Measurements from ENCODE around the gene MN1. TPM values are rescaled to one million over a fixed set of nuclear protein-coding genes. Genes with fewer than 3 reads are reported as not detected.

Gene MN1
- total and polyA plus RNA-seq, 2 of the 4 experiments (the other 2 are of a cell fraction), result 0.36 to 1.3 TPM

DNA sequence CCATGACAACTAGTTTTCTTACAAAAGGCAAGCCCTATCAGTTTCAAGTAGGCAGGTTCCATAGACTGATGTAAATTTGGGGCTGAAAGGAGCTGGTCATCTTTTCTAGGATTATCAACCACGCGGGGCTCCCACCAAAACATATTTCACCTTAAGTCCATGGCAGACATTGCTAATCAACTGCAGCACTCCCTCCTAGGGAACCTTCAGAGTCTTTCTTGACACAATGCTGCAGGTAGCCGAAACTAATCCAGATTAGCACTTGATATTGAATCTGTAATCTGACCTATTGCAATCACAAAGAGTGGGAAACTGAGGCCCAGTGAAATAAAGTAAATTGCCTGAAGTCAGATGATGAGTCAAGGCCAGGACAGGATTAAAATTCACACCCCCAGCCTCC, 32.5 kb downstream of the MN1 start:
- TF ChIP-seq RAD21 (IDR thresholded peaks at IDR 0.05; ENCODE audit: low read length), result no peak
- no peak for TF ChIP-seq RCOR1 (IDR thresholded peaks at IDR 0.05; ENCODE audit: insufficient replicate concordance, low read length)
- TF ChIP-seq BHLHE40 (IDR thresholded peaks at IDR 0.05; ENCODE audit: low read depth, low read length), result no peak
- intact Hi-C loops (cut with micrococcal nuclease), result no loop called here
- no peak overlapping the region for H3K4me2 ChIP-seq (ENCODE audit: low read depth, low read length)
- CTCF ChIA-PET, result no interaction called here
- H3K18ac ChIP-seq (ENCODE audit: low read depth, low read length), result no peak overlapping the region
- H3K79me1 ChIP-seq (ENCODE audit: low read depth in 1 of 2, low read length in 2 of 2), result no peaks in the 10 kb centered on the region
- H3K27ac ChIP-seq (ENCODE audit: insufficient read depth, low read length), result no peak overlapping the region
- POLR2A ChIA-PET (ENCODE audit: unreplicated experiment), result no interaction called here
- H3K4me1 ChIP-seq (ENCODE audit: control insufficient read depth, insufficient read depth, low read length), result no peaks in the 10 kb centered on the region
- ATAC-seq (ENCODE audit: low read depth) (no peak), DNase-seq (no peak)
- no peak overlapping the region for H2AK9ac ChIP-seq (replicated peaks; ENCODE audit: low read depth, low read length, poor library complexity)
- no peaks in the 10 kb centered on the region for H4K20me1 ChIP-seq (ENCODE audit: insufficient read depth, low read length)
- no peaks in the 10 kb centered on the region for H3K27me3 ChIP-seq (ENCODE audit: control insufficient read depth, insufficient read depth, low read length)
- H3K9me3 ChIP-seq (ENCODE audit: control insufficient read depth, insufficient read depth, low read length), result no peaks in the 10 kb centered on the region
- H3K4me3 ChIP-seq (ENCODE audit: insufficient read depth, low read depth, low read length), result no peak overlapping the region
- dilution Hi-C loops (cut with HindIII; ENCODE audit: low sequenced_read_pairs, unreplicated experiment), result no loop called here
- no CpG with 5 or more reads among the region's 3 CpGs for WGBS, 2 experiments (ENCODE audit: extremely low coverage in 2 of 2, insufficient read length in 1 of 2)
- BruUV-seq (replicated peaks), result no TSS peak
- H2BK20ac ChIP-seq (ENCODE audit: low read depth, low read length), result no peak overlapping the region
- H2BK120ac ChIP-seq (ENCODE audit: low read depth, low read length), result no peak overlapping the region
- H3K23ac ChIP-seq (ENCODE audit: low read depth, low read length), result no peak overlapping the region
- 0 out of 2 replicates have a peak, but pooled peaks cover 3% of the 10 kb centered on the region for H3K9me1 ChIP-seq (ENCODE audit: insufficient read depth, low read length)
- in situ Hi-C loops (cut with MboI; ENCODE audit: low sequenced_read_pairs), result no loop called here
- no peak overlapping the region for H4K91ac ChIP-seq (ENCODE audit: insufficient read depth, low read depth, low read length)
- peaks cover 16% of the 10 kb centered on the region; the same call in 1 of the 2 replicates for H3K36me3 ChIP-seq (ENCODE audit: control insufficient read depth, insufficient read depth, low read length)
- no peak overlapping the region for H2AK5ac ChIP-seq (ENCODE audit: low read depth, low read length)
- H4K5ac ChIP-seq (ENCODE audit: low read depth, low read length), result no peak overlapping the region
- no peak overlapping the region for H3K14ac ChIP-seq (replicated peaks; ENCODE audit: low read depth, low read length)
- no peak overlapping the region for H2BK15ac ChIP-seq (ENCODE audit: low read depth, low read length)
- H3K4ac ChIP-seq (ENCODE audit: low read depth, low read length), result no peak overlapping the region
- H3K9ac ChIP-seq (ENCODE audit: low read depth, low read length), result no peak overlapping the region
- no peak overlapping the region for H2AFZ ChIP-seq (replicated peaks; ENCODE audit: low read length, poor library complexity)
- H4K8ac ChIP-seq (ENCODE audit: low read depth in 2 of 2, low read length in 2 of 2), result no peak overlapping the region
- H2BK5ac ChIP-seq (ENCODE audit: low read depth, low read length, poor library complexity, severe bottlenecking), result no peak overlapping the region
- no peak overlapping the region for H3K56ac ChIP-seq (ENCODE audit: extremely low read depth, insufficient read depth, low read length)
